Spleen (tissue), 11 donors: ENCODE results near the gene TBX20. TPM values are rescaled to one million over a fixed set of nuclear protein-coding genes. Genes with fewer than 3 reads are reported as not detected.
A peak's percentile ranks its signal among the peaks of the same experiment; 100 is the strongest.
"Not testable (repeated sequence)": the region's sequence is repeated elsewhere in the genome, so short reads cannot be mapped to it uniquely, and the experiment has no call there.

ENCODE experiments used
- DNase-seq: peaks from one replicate; pipeline ENCODE4 v3.0.0-alpha.2; 2020
- H3K27ac ChIP-seq, 8 donors: fragments of 200-600 bp; sonication (generic) in 7 of 8; 1 replicate in 4 of 8; 2 replicates in 4 of 8; pipeline versions ENCODE4 v1.5.0 to v1.8.0; 2016 to 2021; ENCODE audit warnings: inconsistent platforms in 4 of 8, mild to moderate bottlenecking in 4 of 8, moderate library complexity in 1 of 8
- H3K27me3 ChIP-seq, 7 donors: fragments of 200-600 bp; sonication (generic) in 6 of 7; replicated peaks in 1 of 7; 1 replicate in 4 of 7; 2 replicates in 3 of 7; pipeline versions ENCODE4 v1.5.0 to v1.8.0; 2016 to 2021; ENCODE audit warnings: inconsistent platforms in 3 of 7, mild to moderate bottlenecking in 1 of 7
- H3K36me3 ChIP-seq, 6 donors: fragments of 200-600 bp; sonication (generic) in 5 of 6; 1 replicate in 4 of 6; 2 replicates in 2 of 6; pipeline versions ENCODE4 v1.5.0 to v1.8.0; 2016 to 2021; ENCODE audit warnings: inconsistent platforms in 2 of 6
- H3K4me1 ChIP-seq, 6 donors: fragments of 200-600 bp; sonication (generic) in 5 of 6; 1 replicate in 3 of 6; 2 replicates in 3 of 6; pipeline versions ENCODE4 v1.5.0 to v1.8.0; 2016 to 2021; ENCODE audit warnings: inconsistent platforms in 3 of 6
- H3K4me3 ChIP-seq, 8 donors: fragments of 200-600 bp; sonication (generic) in 7 of 8; 1 replicate in 4 of 8; 2 replicates in 4 of 8; pipeline versions ENCODE4 v1.5.0 to v1.8.0; 2016 to 2021; ENCODE audit warnings: inconsistent platforms in 4 of 8, mild to moderate bottlenecking in 4 of 8, moderate library complexity in 2 of 8
- H3K9me3 ChIP-seq, 8 donors: fragments of 200-600 bp; sonication (generic) in 7 of 8; 1 replicate in 4 of 8; 2 replicates in 4 of 8; pipeline versions ENCODE4 v1.5.0 to v1.8.0; 2016 to 2021; ENCODE audit warnings: inconsistent platforms in 4 of 8
- POLR2A ChIP-seq, 3 donors: fragments of 450-650 bp; IDR thresholded peaks; one replicate each; pipeline ENCODE4 v1.5.1; 2017; ENCODE audit warnings: antibody characterized with exemption in 3 of 3, mild to moderate bottlenecking in 1 of 3
- POLR2AphosphoS5 ChIP-seq, 3 donors: sonication (generic); formaldehyde crosslinking; IDR thresholded peaks; one replicate each; pipeline ENCODE4 v1.5.1; 2017; ENCODE audit warnings: antibody characterized with exemption in 3 of 3
- WGBS, 5 donors: extraction: QIAGEN DNeasy Blood & Tissue Kit in 3 of 5; methylation state at CpG; one replicate each; pipeline versions ENCODE4 v1.1.5 to v1.1.7; 2013 to 2018; 5-methylcytosine and 5-hydroxymethylcytosine counted together
- intact Hi-C: fragments of 100-400 bp; cut with DNase I; formaldehyde crosslinking; loops from one replicate; pipeline ENCODE4 v1.15.0; 2023; ENCODE audit warnings: low total_unique reads
- polyA plus RNA-seq, 3 donors: library from polyadenylated mRNA; stranded (reverse); fragments of 200-250 nt; gene quantifications; one replicate each; pipeline ENCODE4 v1.2.1, GENCODE V29; 2013
- total RNA-seq, 7 donors: library from RNA; depleted of rRNA in 3 of 7; stranded (reverse); fragments of >200 nt in 3 of 7; fragmentation: NEBNext Ultra II Directional in 4 of 7; extraction: Animal tissue kit (Norgen Biotek cat#: 25700) in 4 of 7; gene quantifications; one replicate each; pipeline versions ENCODE4 v1.1.0 to v1.2.1, GENCODE V29; 2016 to 2021
- TF ChIP-seq, protein P1 (sequence below), 11 experiments: fragments of 200-600 bp in 7 of 11; fragments of 450-650 bp in 4 of 11; sonication (generic) in 4 of 11; IDR thresholded peaks in 8 of 11; conservative IDR thresholded peaks in 3 of 11; 1 replicate in 7 of 11; 2 replicates in 4 of 11; pipeline versions ENCODE4 v1.4.0 to v1.8.0; 2016 to 2021; ENCODE audit warnings: antibody characterized with exemption in 11 of 11, inconsistent platforms in 4 of 11, mild to moderate bottlenecking in 1 of 11
- donor health status: healthy with polysubstance abuse.
- donor health status: DM: no; HTN: no; CAD: no; lungs with moderate emphysema.
- donor health status: DM: no; HTN: no; CAD: no.
- donor health status: Bipolar disorder and iron deficiency.
- donor health status: healthy.
- donor health status: DM: no; HTN: no; CAD: no.
- donor health status: DM: yes; HTN: yes; CAD: no.

The TBX20 gene
- total and polyA plus RNA-seq, 10 donors, result not detected

DNA sequence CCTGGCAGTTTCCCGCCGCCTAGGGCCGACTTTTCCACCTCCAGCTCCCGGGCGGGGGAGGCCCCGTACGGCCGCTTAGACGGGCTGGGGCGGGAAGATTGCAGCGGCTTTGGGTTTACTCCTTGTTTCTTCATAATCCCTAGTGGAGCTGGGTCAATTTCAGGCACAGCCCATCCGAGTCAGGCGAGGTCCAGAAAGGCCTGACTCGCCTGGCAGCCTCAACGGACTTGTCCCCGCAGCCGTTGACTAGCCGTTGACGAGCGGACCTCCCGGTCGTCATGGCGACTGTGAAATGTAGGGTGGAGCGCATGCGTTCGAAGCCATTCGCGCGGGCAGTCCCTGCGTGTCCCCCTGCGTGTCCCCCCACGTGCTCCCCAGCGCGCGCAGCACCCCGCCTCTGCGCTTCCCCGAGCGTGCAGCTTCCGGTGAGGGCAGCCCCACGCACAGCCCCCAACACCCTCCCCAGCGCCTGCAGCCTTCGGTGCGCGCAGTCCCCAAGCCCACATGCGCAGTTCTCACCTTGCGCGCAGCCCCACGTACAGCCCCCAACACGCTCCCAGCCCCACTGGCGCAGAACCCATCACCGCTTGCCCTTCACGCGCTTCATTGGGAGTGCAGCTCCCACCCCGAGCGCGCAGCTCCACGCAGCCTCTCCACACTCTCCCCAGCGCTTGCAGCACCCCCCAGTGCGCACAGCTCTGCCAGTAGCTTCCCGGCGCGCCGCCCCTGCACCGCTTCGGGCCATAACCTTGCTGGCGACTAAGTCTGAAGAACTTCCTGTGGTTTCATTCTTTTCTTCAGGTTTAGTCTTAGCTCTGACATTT is 67.8 kb downstream of the TBX20 start:
- peak overlapping the region in 7 of 8 donors; percentile 27 to 65 (median 33) for H3K4me3 ChIP-seq
- H3K27me3 ChIP-seq, result peaks cover 0 to 48% (median 22%) of the 10 kb centered on the region in 7 donors
- H3K27ac ChIP-seq, result no peak overlapping the region
- H3K9me3 ChIP-seq, result no peaks in the 10 kb centered on the region
- intact Hi-C loops, result no loop called here
- TF ChIP-seq POLR2A (IDR thresholded peaks at IDR 0.05), result no peak
- no peak for TF ChIP-seq POLR2AphosphoS5 (IDR thresholded peaks at IDR 0.05)
- TF ChIP-seq, protein P1, sequence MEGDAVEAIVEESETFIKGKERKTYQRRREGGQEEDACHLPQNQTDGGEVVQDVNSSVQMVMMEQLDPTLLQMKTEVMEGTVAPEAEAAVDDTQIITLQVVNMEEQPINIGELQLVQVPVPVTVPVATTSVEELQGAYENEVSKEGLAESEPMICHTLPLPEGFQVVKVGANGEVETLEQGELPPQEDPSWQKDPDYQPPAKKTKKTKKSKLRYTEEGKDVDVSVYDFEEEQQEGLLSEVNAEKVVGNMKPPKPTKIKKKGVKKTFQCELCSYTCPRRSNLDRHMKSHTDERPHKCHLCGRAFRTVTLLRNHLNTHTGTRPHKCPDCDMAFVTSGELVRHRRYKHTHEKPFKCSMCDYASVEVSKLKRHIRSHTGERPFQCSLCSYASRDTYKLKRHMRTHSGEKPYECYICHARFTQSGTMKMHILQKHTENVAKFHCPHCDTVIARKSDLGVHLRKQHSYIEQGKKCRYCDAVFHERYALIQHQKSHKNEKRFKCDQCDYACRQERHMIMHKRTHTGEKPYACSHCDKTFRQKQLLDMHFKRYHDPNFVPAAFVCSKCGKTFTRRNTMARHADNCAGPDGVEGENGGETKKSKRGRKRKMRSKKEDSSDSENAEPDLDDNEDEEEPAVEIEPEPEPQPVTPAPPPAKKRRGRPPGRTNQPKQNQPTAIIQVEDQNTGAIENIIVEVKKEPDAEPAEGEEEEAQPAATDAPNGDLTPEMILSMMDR (IDR thresholded peaks at IDR 0.05 in 8 of 11, conservative IDR thresholded peaks at IDR 0.05 in 3 of 11), result no peak
- WGBS, 5 donors, result 2 to 4% (median 3%) methylated on average over 40 to 67 of the region's 67 CpGs
- H3K36me3 ChIP-seq, result no peaks in the 10 kb centered on the region
- DNase-seq, result peak; percentile 65
- H3K4me1 ChIP-seq, result peaks cover 6 to 17% (median 15%) of the 10 kb centered on the region in 6 donors

DNA sequence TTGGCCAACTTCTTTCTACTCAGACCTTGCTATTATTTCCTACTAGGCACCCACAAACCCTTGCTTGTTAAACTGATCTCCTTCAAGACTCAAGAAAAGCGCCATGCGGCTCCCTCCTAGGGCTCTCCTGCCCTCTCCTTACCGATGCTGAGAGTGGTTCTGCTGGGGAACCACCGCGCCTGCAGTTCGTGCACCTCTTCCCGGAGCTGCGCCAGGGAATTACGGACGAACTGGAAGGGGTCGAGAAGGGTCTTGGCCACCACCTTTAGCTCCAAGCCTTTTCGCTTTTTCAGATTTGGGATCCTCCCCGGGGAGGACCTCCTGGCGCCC is 68.4 kb downstream of the TBX20 start:
- H3K4me1 ChIP-seq, result peaks cover 6 to 17% (median 15%) of the 10 kb centered on the region in 6 donors
- peaks cover 0 to 48% (median 22%) of the 10 kb centered on the region in 7 donors for H3K27me3 ChIP-seq
- H3K36me3 ChIP-seq, H3K27ac ChIP-seq, intact Hi-C loops, DNase-seq, H3K9me3 ChIP-seq: not testable (repeated sequence)
- peak overlapping the region in 5 of 8 donors; percentile 32 to 65 (median 35) for H3K4me3 ChIP-seq
- 3 to 11% (median 6%) methylated on average over 5 to 14 of the region's 14 CpGs for WGBS, 5 donors

DNA sequence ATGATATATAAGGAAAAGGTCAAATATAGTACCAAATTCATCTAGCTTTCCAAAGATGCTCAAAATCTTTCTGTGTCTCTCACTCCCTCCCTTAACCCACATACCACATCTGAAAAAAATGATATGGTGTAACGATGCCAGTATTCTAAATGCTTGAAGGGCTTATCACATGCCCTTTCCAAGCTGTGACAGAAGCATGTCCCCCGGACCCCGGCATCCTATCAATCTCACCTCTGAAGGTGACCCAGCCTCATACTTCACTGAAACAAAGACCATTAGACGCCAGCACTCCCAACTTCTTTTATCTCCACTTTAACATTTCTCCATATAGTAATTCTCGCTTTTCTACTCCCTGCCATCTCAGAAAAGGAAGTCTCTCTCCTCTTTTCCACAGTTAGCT is 68.9 kb downstream of the TBX20 start:
- H3K4me1 ChIP-seq, result peaks cover 6 to 17% (median 15%) of the 10 kb centered on the region in 6 donors
- WGBS, 5 donors, result 31 to 73% (median 53%) methylated on average over 5 of the region's 5 CpGs
- peaks cover 0 to 48% (median 22%) of the 10 kb centered on the region in 7 donors for H3K27me3 ChIP-seq
- H3K27ac ChIP-seq, DNase-seq, intact Hi-C loops, H3K36me3 ChIP-seq, H3K9me3 ChIP-seq, H3K4me3 ChIP-seq: not testable (repeated sequence)

DNA sequence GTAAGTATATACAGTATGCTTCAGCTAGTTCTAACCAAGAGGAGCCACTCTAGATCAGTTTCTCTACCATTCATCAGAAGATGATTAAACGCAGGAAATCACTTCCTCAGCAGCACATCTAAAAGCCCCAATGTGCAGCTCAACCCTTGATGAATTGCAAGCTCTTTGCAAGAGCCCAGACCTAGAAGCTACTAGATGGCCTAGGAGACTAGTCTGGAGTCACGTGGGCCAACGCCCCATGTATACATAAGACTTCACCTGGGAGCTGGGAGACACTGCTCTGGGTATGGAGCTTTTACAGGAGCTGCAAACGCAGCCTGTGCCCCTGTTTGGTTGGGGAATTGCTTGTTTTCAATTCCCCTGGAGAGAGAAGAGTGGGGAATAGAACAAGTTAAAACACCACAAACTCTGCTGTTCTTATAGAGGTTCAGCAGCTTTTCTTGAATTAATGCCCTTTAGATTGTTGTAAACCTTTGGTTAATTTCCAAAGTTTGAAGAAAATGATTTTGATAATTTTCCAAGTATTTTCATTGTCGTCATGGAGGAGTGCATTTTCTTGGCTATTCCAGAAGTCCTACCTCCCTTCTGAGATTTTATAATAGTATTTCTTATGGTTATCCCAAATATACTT is 69.9 kb downstream of the TBX20 start:
- DNase-seq, H3K9me3 ChIP-seq, H3K36me3 ChIP-seq, H3K4me3 ChIP-seq, intact Hi-C loops, H3K27ac ChIP-seq: not testable (repeated sequence)
- Histone ChIP-seq H3K4me1 (peaks cover 6 to 17% (median 15%) of the 10 kb centered on the region in 6 donors), H3K27me3 (peaks cover 0 to 48% (median 22%) of the 10 kb centered on the region in 7 donors)
- 74 to 86% (median 79%) methylated on average over 5 of the region's 5 CpGs for WGBS, 5 donors

DNA sequence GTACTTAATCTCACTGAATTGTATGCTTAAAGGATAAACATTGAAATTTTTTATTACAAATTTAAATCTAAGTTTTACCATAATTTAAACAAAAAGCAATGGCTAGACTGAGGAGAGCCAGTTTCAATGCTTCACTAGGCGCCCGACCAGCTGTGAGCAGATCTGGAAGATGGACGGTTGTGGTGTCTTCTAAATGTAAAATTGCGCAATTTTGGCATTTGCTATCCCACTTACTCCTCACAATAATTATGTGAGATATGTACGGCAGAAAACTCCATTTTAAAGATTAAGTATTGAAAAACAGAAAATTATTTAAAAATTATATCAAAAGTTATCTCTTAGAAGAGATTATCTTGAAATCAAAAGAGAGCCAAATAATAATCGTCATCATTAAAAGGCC is 73.2 kb downstream of the TBX20 start:
- intact Hi-C loops, H3K4me1 ChIP-seq, H3K27ac ChIP-seq, H3K36me3 ChIP-seq, DNase-seq, H3K4me3 ChIP-seq, H3K9me3 ChIP-seq: not testable (repeated sequence)
- WGBS, 5 donors, result 87 to 94% (median 90%) methylated on average over 6 of the region's 6 CpGs
- peaks cover 0 to 29% (median 8%) of the 10 kb centered on the region in 7 donors for H3K27me3 ChIP-seq

DNA sequence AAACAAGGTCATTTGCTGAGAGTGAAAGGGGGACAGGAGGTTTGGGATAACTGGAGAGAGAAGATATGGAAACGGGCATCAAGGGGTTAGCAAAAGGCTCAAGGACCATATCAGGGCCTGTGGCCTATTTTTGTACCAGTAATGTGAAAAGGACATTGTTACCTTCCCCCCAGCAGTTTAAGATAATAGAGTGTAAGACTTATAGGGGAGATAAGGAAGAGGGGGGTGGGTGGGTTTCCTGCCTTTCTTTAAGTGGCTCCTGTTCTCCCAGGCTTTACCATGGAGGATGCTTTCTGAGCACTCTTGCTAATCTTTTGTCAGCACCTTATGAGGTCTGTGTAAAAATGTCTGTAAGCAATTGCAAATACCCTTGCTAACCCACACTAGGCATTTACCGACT is 80.7 kb downstream of the TBX20 start:
- H3K4me1 ChIP-seq, H3K36me3 ChIP-seq, intact Hi-C loops, H3K27ac ChIP-seq, H3K9me3 ChIP-seq, H3K27me3 ChIP-seq, H3K4me3 ChIP-seq, DNase-seq: not testable (repeated sequence)
- 34 to 60% (median 54%) methylated on average over 2 of the region's 2 CpGs for WGBS, 5 donors

DNA sequence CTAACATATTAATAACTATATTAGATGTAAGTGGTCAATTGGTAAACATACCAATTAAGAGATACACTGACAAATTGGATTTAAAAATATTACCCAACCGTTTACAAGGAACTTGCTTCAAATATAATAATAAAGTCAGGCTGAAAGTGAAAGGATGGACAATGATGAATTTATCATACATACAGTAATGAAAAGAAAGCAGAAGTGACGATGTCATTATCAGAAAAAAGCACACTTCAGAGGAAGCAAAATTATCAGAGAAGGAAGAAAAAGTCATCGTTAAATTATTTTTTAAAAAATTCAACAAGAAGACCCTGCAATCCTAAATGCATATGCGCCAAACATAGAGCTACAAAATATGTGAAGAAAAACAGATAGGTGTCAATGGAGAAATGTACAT is 81.8 kb downstream of the TBX20 start:
- H3K27me3 ChIP-seq, H3K4me3 ChIP-seq, DNase-seq, intact Hi-C loops, H3K27ac ChIP-seq, H3K4me1 ChIP-seq, H3K9me3 ChIP-seq, H3K36me3 ChIP-seq: not testable (repeated sequence)
- WGBS, 5 donors, result 33 to 40% (median 37%) methylated on average over 4 of the region's 4 CpGs

DNA sequence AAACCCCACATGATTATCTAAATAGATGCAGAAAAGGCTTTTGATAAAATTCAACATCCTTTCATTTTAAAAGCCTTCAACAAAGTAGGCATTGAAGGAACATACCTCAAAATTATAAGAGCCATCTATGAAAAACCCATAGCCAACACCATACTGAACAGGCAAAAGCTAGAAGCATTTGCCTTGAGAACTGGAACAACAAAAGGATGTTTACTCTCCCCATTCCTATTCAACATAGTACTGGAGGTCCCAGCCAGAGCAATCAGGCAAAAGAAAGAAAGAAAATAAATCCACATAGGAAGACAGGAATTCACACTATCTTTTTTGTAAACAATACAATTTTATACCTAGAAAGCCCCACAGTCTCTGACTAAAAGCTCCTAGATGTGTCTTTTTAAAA is 86.2 kb downstream of the TBX20 start:
- H3K27ac ChIP-seq, H3K9me3 ChIP-seq, H3K36me3 ChIP-seq, intact Hi-C loops, H3K27me3 ChIP-seq, H3K4me3 ChIP-seq, DNase-seq, H3K4me1 ChIP-seq: not testable (repeated sequence)

DNA sequence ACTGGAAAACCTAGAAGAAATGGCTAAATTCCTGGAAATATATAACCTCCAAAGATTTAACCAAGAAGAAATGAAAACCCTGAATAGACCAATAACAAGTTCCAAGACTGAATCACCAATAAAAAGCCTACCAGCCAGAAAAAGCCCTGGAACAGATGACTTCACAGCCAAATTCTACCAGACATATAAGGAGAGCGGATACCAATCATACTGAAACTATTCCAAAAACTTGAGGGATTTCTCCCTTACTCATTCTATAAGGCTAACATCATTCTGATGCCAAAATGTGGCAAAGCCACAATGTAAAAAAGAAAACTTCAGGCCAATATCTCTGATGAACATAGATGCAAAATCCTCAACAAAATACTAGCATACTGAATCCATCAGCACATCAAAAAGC is 86.7 kb downstream of the TBX20 start:
- H3K4me1 ChIP-seq, H3K27ac ChIP-seq, H3K9me3 ChIP-seq, H3K36me3 ChIP-seq, H3K27me3 ChIP-seq, H3K4me3 ChIP-seq, intact Hi-C loops, DNase-seq: not testable (repeated sequence)
- 58 to 90% (median 85%) methylated on average over 1 of the region's 1 CpG for WGBS, 5 donors
